ENCODE results near the gene MEX3D. TPM values are rescaled to one million over a fixed set of nuclear protein-coding genes. Genes with fewer than 3 reads are reported as not detected.

MEX3D gene
- total and polyA plus RNA-seq, 2 experiments from 2014 or later: 12.4 to 94.9 TPM

GRCh38 chr19:1554968-1555367 is 13.2 kb downstream of the MEX3D start:
- no peaks in the 10 kb centered on the region for H3K9me2 ChIP-seq (ENCODE audit: insufficient read depth)
- Mint-ChIP-seq H3K4me3 (no peak overlapping the region), H3K27me3 (ENCODE audit: insufficient read depth, low read depth, poor library complexity) (peaks cover 12% of the 10 kb centered on the region), H3K4me1 (no peaks in the 10 kb centered on the region), H3K36me3 (ENCODE audit: low read depth) (peaks cover 7% of the 10 kb centered on the region; the same call in 1 of the 3 replicates), H3K27ac (no peak overlapping the region), H3K9me3 (peaks cover 3% of the 10 kb centered on the region; the same call in 2 of the 3 replicates)
- no peak overlapping the region for H3K4me3 ChIP-seq
- TF ChIP-seq POLR2AphosphoS5 (IDR thresholded peaks at IDR 0.05; ENCODE audit: low read depth) (no peak), EZH2 (IDR thresholded peaks at IDR 0.05; ENCODE audit: low read depth, unreplicated experiment) (no peak), ZNF462 (CRISPR knock-in tag; IDR thresholded peaks at IDR 0.05) (no peak), CREB1 (CRISPR knock-in tag; IDR thresholded peaks at IDR 0.05; ENCODE audit: low read depth) (no peak), ZNF114 (CRISPR knock-in tag; IDR thresholded peaks at IDR 0.05) (no peak), JUNB (IDR thresholded peaks at IDR 0.05; ENCODE audit: unreplicated experiment) (no peak), EZH2phosphoT487 (IDR thresholded peaks at IDR 0.05; ENCODE audit: unreplicated experiment) (no peak), ETS1 (IDR thresholded peaks at IDR 0.05) (no peak), STAT1 (IDR thresholded peaks at IDR 0.05; ENCODE audit: unreplicated experiment) (no peak)
- TF ChIP-seq, protein P1, sequence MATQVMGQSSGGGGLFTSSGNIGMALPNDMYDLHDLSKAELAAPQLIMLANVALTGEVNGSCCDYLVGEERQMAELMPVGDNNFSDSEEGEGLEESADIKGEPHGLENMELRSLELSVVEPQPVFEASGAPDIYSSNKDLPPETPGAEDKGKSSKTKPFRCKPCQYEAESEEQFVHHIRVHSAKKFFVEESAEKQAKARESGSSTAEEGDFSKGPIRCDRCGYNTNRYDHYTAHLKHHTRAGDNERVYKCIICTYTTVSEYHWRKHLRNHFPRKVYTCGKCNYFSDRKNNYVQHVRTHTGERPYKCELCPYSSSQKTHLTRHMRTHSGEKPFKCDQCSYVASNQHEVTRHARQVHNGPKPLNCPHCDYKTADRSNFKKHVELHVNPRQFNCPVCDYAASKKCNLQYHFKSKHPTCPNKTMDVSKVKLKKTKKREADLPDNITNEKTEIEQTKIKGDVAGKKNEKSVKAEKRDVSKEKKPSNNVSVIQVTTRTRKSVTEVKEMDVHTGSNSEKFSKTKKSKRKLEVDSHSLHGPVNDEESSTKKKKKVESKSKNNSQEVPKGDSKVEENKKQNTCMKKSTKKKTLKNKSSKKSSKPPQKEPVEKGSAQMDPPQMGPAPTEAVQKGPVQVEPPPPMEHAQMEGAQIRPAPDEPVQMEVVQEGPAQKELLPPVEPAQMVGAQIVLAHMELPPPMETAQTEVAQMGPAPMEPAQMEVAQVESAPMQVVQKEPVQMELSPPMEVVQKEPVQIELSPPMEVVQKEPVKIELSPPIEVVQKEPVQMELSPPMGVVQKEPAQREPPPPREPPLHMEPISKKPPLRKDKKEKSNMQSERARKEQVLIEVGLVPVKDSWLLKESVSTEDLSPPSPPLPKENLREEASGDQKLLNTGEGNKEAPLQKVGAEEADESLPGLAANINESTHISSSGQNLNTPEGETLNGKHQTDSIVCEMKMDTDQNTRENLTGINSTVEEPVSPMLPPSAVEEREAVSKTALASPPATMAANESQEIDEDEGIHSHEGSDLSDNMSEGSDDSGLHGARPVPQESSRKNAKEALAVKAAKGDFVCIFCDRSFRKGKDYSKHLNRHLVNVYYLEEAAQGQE (IDR thresholded peaks at IDR 0.05; ENCODE audit: unreplicated experiment): no peak
- H3F3A ChIP-seq (replicated peaks; ENCODE audit: low read depth): peaks cover 6% of the 10 kb centered on the region; the same call in 1 of the 2 replicates
- peaks cover 16% of the 10 kb centered on the region for H4K20me1 ChIP-seq (replicated peaks; ENCODE audit: insufficient read depth)
- no peak overlapping the region for H2AFZ ChIP-seq
- no peaks in the 10 kb centered on the region; the same call in 1 of the 2 replicates for H3K4me1 ChIP-seq (ENCODE audit: insufficient read depth)
- H3K79me2 ChIP-seq (replicated peaks; ENCODE audit: insufficient read depth): peaks cover 18% of the 10 kb centered on the region
- DNase-seq (ENCODE audit: low spot score) (no peak), ATAC-seq (no peak)
- H3K4me2 ChIP-seq: no peak overlapping the region
- H3K27me3 ChIP-seq (ENCODE audit: insufficient read depth): no peaks in the 10 kb centered on the region
- no peak overlapping the region for H3K27ac ChIP-seq (ENCODE audit: low read depth)
- H3K36me3 ChIP-seq (ENCODE audit: insufficient read depth): peaks cover 3% of the 10 kb centered on the region; the same call in 1 of the 2 replicates
